ENCODE data around the gene SCD. TPM values are rescaled to one million over a fixed set of nuclear protein-coding genes. Genes with fewer than 3 reads are reported as not detected.
A peak's percentile ranks its signal among the peaks of the same experiment; 100 is the strongest.

The SCD gene
- total RNA-seq, 1 donor from 2014 or later = 428 TPM

DNA sequence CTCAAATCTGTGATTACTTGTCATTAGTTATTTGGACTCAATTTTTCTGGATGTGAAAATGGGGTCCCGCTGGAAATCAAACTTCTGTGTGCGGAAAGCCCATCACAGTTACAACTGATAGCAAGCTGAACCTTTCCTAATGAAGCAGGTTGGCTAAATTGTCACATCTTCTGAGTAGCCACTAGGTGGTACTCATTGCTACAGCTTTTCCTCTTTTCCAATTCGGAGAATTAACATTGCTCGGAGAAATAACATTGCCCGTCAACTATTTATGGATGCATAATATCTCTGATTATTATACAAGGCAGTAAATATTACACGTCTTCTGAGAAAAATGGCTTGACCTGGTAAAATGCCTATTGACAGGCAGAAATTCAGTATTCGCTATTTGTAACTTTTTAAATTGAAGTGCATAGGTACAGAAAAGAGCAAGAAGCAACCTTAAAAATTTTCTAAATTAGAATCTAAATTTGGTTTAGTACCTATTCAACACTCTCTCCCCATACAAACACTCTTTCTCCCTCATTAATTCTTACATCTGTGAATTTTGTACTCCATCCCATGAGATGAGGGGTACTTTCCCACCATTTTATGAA, 43.2 kb upstream of the SCD start:
- Histone ChIP-seq H2AFZ (ENCODE audit: low read depth, low read length) (no peak overlapping the region), H3K9ac (ENCODE audit: low read length) (no peak overlapping the region), H3K4me2 (ENCODE audit: low read length) (no peak overlapping the region), H3K79me2 (ENCODE audit: insufficient read depth, low read length) (no peaks in the 10 kb centered on the region), H3K9me3 (ENCODE audit: insufficient read depth, low read depth, low read length) (no peaks in the 10 kb centered on the region), H3K27me3 (ENCODE audit: insufficient read depth, low read length) (peaks cover 16% of the 10 kb centered on the region), H4K20me1 (ENCODE audit: insufficient read depth, low read length) (no peaks in the 10 kb centered on the region), H3K4me1 (ENCODE audit: insufficient read depth, low read length) (no peaks in the 10 kb centered on the region), H3K4me3 (ENCODE audit: insufficient read depth, low read depth, low read length) (no peak overlapping the region), H3K36me3 (ENCODE audit: insufficient read depth, low read length) (no peaks in the 10 kb centered on the region), H3K27ac (ENCODE audit: low read depth, low read length) (no peak overlapping the region)
- Mint-ChIP-seq H3K9me3 (ENCODE audit: unreplicated experiment) (peaks cover 2% of the 10 kb centered on the region), H3K27ac (ENCODE audit: unreplicated experiment) (no peak overlapping the region), H3K4me3 (ENCODE audit: unreplicated experiment) (no peak overlapping the region), H3K27me3 (ENCODE audit: low read depth, unreplicated experiment) (peaks cover 10% of the 10 kb centered on the region), H3K4me1 (ENCODE audit: low read depth, unreplicated experiment) (peaks cover 5% of the 10 kb centered on the region), H3K36me3 (ENCODE audit: low read depth, unreplicated experiment) (no peaks in the 10 kb centered on the region)
- peak; percentile 47 for FAIRE-seq
- peak; percentile 14 for DNase-seq (ENCODE audit: low read depth)
- no peak for TF ChIP-seq EZH2 (IDR thresholded peaks at IDR 0.05; ENCODE audit: insufficient read depth, low read length)
- TF ChIP-seq, protein P1, sequence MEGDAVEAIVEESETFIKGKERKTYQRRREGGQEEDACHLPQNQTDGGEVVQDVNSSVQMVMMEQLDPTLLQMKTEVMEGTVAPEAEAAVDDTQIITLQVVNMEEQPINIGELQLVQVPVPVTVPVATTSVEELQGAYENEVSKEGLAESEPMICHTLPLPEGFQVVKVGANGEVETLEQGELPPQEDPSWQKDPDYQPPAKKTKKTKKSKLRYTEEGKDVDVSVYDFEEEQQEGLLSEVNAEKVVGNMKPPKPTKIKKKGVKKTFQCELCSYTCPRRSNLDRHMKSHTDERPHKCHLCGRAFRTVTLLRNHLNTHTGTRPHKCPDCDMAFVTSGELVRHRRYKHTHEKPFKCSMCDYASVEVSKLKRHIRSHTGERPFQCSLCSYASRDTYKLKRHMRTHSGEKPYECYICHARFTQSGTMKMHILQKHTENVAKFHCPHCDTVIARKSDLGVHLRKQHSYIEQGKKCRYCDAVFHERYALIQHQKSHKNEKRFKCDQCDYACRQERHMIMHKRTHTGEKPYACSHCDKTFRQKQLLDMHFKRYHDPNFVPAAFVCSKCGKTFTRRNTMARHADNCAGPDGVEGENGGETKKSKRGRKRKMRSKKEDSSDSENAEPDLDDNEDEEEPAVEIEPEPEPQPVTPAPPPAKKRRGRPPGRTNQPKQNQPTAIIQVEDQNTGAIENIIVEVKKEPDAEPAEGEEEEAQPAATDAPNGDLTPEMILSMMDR (IDR thresholded peaks at IDR 0.05; ENCODE audit: insufficient read depth, low read depth, low read length) = peak; percentile 79

DNA sequence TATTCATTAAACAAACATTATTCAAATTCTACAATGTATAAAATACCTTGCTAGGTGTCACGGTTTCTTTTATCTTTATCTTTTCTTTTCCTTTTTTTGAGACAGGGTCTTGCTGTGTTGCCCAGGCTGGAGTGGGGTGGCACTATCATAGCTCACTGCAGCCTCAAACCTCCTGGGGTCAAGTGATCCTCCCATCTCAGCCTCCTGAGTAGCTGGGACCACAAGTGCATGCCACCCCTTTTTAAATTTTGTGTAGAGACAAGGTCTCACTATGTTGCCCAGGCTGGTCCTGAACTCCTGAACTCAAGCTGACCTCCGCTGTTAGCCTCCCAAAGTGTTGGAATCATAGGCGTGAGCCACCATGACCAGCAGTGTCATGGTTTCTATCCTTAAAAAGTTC, 42.6 kb upstream of the SCD start:
- FAIRE-seq (no peak), DNase-seq (ENCODE audit: low read depth) (no peak)
- H3K36me3 ChIP-seq (ENCODE audit: insufficient read depth, low read length) = no peaks in the 10 kb centered on the region
- no peak overlapping the region for H3K9ac ChIP-seq (ENCODE audit: low read length)
- Mint-ChIP-seq H3K36me3 (ENCODE audit: low read depth, unreplicated experiment) (no peaks in the 10 kb centered on the region), H3K4me3 (ENCODE audit: unreplicated experiment) (no peak overlapping the region), H3K27me3 (ENCODE audit: low read depth, unreplicated experiment) (peaks cover 9% of the 10 kb centered on the region), H3K4me1 (ENCODE audit: low read depth, unreplicated experiment) (peaks cover 5% of the 10 kb centered on the region), H3K27ac (ENCODE audit: unreplicated experiment) (no peak overlapping the region), H3K9me3 (ENCODE audit: unreplicated experiment) (peaks cover 2% of the 10 kb centered on the region)
- H3K27ac ChIP-seq (ENCODE audit: low read depth, low read length) = no peak overlapping the region
- no peaks in the 10 kb centered on the region for H3K4me1 ChIP-seq (ENCODE audit: insufficient read depth, low read length)
- H2AFZ ChIP-seq (ENCODE audit: low read depth, low read length) = no peak overlapping the region
- H3K9me3 ChIP-seq (ENCODE audit: insufficient read depth, low read depth, low read length) = no peaks in the 10 kb centered on the region
- no peak overlapping the region for H3K4me3 ChIP-seq (ENCODE audit: insufficient read depth, low read depth, low read length)
- no peak for TF ChIP-seq EZH2 (IDR thresholded peaks at IDR 0.05; ENCODE audit: insufficient read depth, low read length)
- TF ChIP-seq, protein P1 (IDR thresholded peaks at IDR 0.05; ENCODE audit: insufficient read depth, low read depth, low read length) = no peak
- no peak overlapping the region for H3K4me2 ChIP-seq (ENCODE audit: low read length)
- no peaks in the 10 kb centered on the region for H3K79me2 ChIP-seq (ENCODE audit: insufficient read depth, low read length)
- H4K20me1 ChIP-seq (ENCODE audit: insufficient read depth, low read length) = no peaks in the 10 kb centered on the region
- H3K27me3 ChIP-seq (ENCODE audit: insufficient read depth, low read length) = peaks cover 16% of the 10 kb centered on the region

DNA sequence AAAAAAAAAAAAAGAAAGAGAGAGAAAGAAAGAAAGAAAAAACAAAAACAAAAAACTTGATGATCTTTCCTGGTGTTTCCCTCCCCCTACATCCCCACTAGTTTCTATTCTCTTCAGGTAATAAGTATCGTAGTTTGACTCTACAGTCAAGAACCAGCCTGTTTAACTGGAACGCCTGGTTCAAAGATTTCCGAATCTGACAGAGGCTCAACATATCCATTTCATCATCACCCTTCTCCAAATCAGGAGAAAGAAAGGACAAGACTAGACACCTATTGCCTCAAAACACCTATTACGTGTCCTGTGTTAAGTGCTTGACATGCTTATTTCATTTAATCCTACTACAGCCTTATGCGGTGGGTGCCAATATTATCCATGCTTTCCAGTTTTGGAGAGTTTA, 40.2 kb upstream of the SCD start:
- Histone ChIP-seq H3K9ac (ENCODE audit: low read length) (no peak overlapping the region), H3K9me3 (ENCODE audit: insufficient read depth, low read depth, low read length) (no peaks in the 10 kb centered on the region), H3K79me2 (ENCODE audit: insufficient read depth, low read length) (no peaks in the 10 kb centered on the region), H3K4me3 (ENCODE audit: insufficient read depth, low read depth, low read length) (no peak overlapping the region), H3K4me1 (ENCODE audit: insufficient read depth, low read length) (no peaks in the 10 kb centered on the region), H4K20me1 (ENCODE audit: insufficient read depth, low read length) (no peaks in the 10 kb centered on the region), H3K27me3 (ENCODE audit: insufficient read depth, low read length) (peaks cover 23% of the 10 kb centered on the region), H3K4me2 (ENCODE audit: low read length) (no peak overlapping the region), H3K27ac (ENCODE audit: low read depth, low read length) (no peak overlapping the region), H3K36me3 (ENCODE audit: insufficient read depth, low read length) (no peaks in the 10 kb centered on the region), H2AFZ (ENCODE audit: low read depth, low read length) (no peak overlapping the region)
- no peak overlapping the region for H3K4me3 Mint-ChIP-seq (ENCODE audit: unreplicated experiment)
- no peak overlapping the region for H3K27ac Mint-ChIP-seq (ENCODE audit: unreplicated experiment)
- no peaks in the 10 kb centered on the region for H3K36me3 Mint-ChIP-seq (ENCODE audit: low read depth, unreplicated experiment)
- peaks cover 12% of the 10 kb centered on the region for H3K27me3 Mint-ChIP-seq (ENCODE audit: low read depth, unreplicated experiment)
- no peaks in the 10 kb centered on the region for H3K9me3 Mint-ChIP-seq (ENCODE audit: unreplicated experiment)
- FAIRE-seq (no peak), DNase-seq (ENCODE audit: low read depth) (no peak)
- H3K4me1 Mint-ChIP-seq (ENCODE audit: low read depth, unreplicated experiment) = peaks cover 5% of the 10 kb centered on the region
- TF ChIP-seq EZH2 (IDR thresholded peaks at IDR 0.05; ENCODE audit: insufficient read depth, low read length) = no peak
- TF ChIP-seq, protein P1 (IDR thresholded peaks at IDR 0.05; ENCODE audit: insufficient read depth, low read depth, low read length) = no peak
